Stromal cell of bone marrow (primary cell): ENCODE measurements around the gene RHOC.
A peak's percentile ranks its signal among the peaks of the same experiment; 100 is the strongest.

Experiments used
- DNase-seq: peaks from one replicate; pipeline ENCODE4 v3.0.0-alpha.2; 2012; ENCODE audit warnings: low read depth

The RHOC gene

DNA sequence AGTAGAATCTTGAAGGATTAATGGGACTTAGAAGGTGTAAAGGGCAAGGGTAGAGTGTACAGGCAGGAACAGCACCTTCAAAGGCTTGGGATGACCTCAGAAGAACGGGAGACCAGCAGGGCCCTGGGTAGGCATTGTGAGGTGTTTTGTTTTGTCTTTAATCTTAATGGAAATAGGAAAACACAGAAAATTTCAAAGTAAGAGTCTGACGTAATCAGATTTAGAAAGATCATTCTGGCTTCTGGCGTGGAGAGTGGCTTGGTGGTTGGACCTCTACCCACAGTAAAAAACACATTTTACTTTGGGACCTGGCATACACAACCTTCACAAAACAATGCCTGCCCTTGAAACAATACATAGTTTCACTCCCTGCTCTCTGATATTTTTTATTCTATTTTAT lies 28.3 kb downstream of the RHOC start:
- no peak for DNase-seq

DNA sequence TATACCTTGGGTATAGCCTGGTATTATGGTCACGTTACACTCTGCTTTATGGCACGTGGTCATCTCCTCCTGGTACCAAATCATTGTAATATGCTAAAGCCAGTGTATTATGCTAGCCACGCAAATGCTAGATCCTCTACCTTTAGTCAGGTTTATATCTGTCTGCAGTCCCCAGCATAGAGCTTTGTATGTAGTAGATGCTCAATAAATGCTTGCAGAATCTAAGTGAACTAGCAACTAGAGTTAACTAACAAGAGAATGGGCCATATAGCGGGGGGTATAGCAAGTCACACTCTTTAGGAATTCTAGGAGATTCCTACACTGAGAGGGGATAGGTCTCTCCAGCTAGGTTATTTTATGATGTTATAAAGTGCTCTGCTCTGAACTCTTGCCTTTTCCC lies 29.4 kb downstream of the RHOC start:
- no peak for DNase-seq

DNA sequence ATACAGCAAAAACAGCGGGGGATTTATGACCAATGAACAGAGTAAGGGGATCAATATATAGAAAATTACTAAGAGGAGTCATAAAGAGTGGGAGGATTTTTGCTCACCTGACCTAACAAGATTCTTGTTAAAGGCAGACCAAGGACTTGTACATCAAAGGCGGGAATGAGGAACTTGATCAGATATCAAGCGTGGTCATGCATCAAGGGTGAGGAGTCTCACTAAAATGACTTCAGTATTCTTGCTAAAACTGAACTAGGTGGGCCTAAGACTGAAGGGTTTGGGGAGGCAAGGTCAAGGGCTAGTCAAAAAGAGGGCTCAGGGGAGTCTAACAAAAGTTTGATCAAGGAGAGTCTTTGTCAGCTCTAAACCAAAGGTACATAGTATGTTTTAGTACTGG lies 30.4 kb downstream of the RHOC start:
- DNase-seq: no peak

DNA sequence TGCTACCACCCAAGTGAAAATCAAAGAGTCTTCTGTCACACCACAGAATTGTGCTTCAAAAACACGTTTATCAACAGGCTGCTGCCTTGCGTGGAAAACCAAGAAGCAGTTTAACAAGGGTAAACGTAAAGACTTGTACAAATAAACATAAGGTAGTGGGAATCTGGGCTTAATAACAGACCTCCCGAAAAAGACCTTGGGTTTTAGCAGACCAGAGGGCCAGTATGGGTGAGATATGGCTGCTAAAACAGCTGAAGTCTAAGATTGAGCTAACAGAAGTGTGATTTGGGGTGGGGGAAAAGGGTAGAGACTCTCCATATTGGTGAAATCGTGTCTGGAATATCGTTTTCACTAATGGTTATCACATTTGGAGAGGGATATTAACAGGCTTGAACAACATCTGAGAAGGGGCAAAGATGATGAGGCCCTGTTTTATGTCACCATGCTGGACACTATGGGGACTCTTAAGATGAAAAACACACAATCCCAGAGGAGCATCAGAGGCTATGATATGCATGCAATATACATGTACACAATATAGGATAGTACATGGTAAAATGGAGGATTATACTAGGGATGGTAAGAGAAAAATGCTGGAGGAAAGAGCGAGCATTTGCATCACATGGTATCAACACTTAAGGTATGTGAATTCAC lies 31.1 kb downstream of the RHOC start:
- no peak for DNase-seq

DNA sequence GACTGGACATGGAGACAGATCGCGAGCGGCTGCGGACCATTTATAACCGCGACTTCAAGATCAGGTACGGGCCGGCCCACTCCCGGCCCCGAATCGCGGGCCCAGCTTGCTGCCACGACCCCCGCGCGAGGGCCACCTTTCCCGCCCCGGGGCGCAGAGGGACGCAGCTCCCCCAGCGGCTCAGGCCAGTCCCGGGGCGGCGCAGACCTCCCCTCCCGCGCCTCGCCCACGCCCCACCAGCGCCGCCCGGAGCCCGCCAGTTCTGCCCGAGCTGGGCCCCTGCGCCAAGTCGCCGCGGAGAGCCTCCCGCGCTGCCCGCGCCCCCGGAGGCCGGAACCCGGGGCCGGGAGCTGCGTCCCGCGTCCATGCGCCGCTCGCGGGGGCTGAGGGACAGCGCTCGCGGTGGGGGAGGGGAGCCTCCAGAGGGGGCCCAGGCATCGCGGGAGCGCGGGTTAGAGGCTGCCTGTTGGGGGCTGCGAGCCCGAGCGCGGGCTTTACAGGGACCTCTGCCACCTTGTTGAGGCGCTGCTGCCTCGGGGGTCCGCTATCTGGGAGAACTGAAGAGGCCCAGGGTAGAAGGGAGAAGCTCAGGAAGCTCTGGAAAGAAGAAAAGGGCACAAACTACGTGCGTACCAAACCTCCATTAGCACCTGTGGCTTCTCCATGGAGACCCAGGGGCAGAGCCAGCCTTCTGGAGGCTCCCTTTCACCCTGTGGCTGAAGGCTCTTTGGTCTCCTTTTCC lies 31.8 kb downstream of the RHOC start:
- no peak for DNase-seq

DNA sequence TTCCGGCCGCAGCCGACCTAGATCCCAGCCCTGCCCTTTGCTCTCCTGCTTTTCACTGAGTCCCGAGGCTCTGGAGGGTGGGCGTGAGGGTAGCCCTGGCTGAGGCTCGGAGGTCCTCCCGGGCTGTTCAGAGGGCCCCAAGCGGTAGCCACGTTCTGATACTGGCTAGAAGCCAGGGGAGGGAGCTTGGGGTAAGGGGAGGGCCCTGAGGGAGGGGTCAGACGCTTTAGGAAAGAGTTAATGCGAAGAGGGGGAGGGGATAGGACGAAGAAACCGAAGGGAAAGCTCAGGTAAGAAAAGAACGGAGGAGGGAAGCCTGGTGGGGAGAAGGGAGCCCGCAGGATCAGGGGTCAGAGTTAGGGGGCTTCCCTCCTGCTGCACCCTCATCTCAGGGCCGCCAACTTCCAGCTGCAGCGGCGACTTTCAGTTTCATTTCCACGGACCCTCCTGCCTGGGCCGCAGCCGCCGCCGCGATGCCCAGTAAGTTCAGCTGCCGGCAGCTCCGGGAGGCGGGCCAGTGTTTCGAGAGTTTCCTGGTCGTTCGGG lies 32.4 kb downstream of the RHOC start, which contains the start of gene MOV10:
MOV10 (plus strand) TSS at position 220 of the 546 bp plus-strand sequence; CDS start at position 474, 254 bp downstream.
- DNase-seq: peak; percentile 44

DNA sequence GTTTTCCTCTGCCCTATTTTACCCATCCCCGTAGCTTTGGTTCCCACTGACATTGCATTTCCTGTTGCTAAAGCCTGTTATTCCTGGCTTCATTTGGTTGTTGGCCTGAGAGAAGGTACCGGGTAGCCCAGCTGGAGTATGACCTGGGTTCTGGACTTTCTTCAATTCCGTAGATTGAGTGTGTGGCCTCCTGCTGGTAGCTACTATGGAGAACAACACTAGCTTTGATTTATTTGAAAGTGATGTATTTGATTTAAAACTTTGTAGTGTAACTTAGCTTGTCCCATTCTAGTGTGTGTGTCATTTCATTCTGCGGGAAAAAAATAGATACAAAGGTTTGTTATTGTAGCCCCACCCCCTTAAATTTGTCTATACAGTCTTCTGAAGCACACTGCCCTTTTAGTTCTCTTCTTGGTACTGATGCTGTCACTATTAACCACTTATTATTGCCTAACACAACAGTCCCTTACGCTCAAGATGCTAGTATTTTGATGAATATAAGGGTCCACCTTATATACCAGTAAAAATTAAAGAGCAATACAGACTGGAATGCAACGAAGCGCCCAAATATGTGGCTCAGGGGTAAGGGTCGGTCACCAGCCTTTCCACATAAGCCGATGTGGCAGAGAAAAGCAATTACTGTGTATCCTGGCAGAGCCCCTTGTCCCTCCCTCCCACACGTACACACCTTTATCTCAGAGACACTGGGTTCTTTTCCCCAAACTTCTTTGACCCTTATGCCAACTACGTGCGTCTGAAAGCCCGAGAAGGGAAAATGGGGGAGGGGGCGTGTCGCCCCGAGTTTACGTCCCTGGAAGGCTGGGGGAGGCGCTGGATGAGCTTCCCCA lies 33.1 kb downstream of the RHOC start:
- DNase-seq: peak; percentile 62

DNA sequence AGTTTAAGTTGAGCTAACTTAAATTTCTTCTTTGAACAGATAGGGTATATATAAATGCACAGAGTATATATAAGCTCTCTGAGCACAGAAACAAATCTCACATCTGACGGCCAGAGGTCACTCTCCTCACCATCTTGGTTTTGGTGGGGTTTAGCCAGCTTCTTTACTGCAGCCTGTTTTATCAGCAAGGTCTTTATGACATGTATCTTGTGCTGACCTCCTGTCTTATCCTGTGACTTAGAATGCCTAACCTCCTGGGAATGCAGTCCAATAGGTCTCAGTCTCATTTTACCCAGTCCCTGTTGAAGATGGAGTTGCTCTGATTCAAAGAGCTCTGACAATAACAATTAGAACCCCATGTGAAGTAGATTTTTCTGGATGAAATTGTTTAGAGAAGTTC lies 34.1 kb downstream of the RHOC start:
- no peak for DNase-seq

DNA sequence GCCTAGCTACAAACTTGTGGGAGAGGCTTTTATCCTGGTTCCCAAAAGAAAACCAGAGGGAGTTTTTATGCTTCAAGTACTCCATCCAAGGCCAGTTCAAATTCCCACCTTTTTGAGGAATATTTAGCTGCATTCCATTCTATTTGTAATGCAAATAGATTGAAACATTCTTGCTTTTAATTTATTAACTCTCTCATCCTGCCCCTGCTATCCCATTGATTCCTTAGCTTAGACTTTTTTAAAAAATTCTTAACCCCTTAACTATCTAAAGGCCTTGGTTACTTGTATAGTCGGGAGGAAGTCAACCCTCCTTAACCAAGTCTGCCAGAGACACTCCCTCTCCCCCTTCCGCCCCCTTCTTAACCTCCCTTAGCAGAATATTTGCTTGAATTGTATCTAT lies 34.9 kb downstream of the RHOC start:
- no peak for DNase-seq

DNA sequence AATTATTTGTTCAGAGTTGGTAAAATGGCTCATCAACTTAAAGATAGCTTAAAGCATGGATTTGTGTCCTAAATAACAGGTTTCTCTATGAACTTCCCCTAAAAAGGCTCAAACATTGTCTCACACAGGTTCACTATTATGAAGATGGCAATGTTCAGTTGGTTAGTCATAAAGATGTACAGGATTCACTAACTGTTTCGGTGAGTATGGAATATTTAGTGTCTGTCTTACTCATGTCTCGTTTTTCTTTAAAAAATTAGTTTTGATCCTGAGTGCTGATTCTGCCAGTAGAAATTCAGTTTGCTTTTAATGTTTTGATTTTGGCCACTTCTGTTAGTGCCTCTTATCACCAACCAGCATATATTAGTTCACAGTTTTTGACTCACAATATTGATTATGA lies 40.0 kb downstream of the RHOC start:
- DNase-seq: no peak

DNA sequence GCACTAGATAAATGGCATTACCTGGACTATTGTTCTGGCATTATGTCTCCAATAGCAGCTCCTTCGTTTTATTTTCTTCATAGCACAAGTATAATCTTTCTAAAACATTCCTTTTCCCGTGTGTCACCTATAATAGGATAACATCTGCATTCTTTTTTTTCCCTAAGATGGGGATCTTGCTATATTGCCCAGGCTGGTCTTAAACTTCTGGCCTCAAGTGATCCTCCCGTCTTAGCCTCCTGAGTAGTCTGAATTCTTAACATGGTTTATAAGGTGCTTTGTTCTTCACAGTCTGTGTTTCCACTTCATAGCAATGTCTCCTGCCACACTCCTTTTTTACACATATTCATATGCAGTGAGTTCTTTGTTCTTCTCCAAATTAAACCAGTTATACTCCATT lies 41.1 kb downstream of the RHOC start:
- DNase-seq: no peak

DNA sequence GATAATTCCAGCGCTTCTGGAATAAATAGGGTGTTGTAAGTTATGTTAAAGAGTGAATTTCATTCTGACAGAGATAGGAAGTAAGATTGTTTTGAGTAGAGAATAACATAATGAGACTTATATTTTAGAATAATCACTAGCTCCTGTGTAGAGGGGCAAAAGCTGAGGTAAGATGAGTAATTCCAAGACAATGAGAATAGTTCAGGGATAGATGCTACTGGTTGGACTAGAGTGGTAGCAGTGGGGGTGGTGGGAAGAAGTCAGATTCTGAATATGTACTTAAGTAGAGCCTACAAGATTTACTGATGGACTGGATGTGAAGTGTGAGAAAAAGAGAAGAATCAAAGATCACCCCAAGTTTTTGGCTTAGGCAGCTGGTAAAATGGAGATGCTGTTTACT lies 55.7 kb downstream of the RHOC start:
- no peak for DNase-seq
